GM18909 (cell line): ENCODE results near the gene SOWAHA.

Experiments
- ATAC-seq: cut with Tn5 transposase; IDR thresholded peaks from one replicate; pipeline ENCODE4 v1.9.1; 2021; ENCODE audit warnings: mild to moderate bottlenecking; ENCODE audit not compliant: unreplicated experiment, poor library complexity

The SOWAHA gene

DNA sequence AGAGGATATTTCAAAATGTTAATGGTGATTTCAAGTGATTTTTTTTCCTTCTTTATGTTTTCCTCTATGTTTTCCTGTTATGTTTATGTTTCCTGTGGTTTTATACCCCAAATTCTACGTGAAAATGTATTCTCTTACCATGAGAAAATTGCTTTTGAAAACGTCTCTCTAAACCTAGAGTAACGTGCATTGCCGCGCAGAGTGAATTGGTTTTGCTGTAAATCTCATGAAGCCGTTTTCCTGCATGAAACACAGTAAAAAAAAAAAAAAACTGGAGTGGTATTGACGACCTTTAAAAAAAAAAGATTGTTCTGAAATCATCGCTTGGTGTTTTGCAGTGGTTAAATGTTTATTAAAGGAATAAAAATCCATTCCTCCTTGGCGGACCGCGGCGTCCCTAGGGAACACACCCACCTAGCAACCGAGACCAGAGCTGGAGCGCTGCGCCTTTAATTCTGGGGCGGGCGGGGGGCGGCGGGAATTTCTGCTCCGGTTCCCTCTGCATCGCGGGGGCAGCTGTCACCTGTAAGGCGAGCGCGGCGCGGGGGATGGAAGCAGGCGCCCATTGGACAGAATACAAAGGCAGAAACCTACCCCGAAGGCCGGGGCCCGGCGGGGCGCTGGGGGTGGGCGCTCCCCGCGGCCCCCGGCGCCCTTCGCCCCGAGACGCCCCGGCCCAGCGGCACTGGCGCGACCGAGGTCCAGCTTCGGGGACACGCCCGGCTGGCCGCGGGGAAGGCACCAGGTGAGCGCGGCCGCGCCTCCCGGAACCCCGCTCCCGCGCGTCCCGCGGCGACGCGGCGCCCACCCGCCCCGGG is at the start of gene SOWAHA:
Gene SOWAHA, plus strand, starts transcription at position 522 of the 818 bp plus-strand sequence. CDS start 320 bp downstream, outside the sequence.
- no peak for ATAC-seq

GRCh38 chr5:132764051-132764450 is 49.1 kb upstream of the SOWAHA start:
- no peak for ATAC-seq

- ATAC-seq, result no peak
Measured at GRCh38 chr5:132764671-132765238, 48.3 kb upstream of the SOWAHA start.

GRCh38 chr5:132765311-132766019 is 47.6 kb upstream of the SOWAHA start:
- ATAC-seq, result no peak

GRCh38 chr5:132766020-132766805 is 46.9 kb upstream of the SOWAHA start:
- ATAC-seq, result no peak

- no peak for ATAC-seq
Measured at GRCh38 chr5:132766806-132767055, 46.4 kb upstream of the SOWAHA start.

GRCh38 chr5:132767150-132767549 is 46.0 kb upstream of the SOWAHA start:
- no peak for ATAC-seq

DNA sequence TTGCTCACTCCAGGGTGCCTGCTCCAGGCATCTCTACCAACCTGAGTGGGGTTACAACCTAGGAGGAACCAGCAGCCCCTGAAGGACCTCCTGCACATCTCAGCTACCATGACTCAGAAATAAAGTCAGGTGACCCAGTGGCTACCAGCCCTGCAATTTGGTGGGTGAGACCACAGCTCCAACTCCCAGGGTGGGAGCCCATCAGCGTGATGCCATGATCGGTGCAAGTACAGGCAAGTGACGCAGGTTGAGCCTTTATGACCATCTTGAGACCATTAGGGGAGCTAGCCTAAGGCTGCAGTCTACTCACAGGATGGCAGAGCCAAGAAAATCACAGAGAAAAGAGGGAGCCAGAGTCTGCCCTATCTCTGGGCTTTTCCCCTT is 44.6 kb upstream of the SOWAHA start:
- no peak for ATAC-seq

GRCh38 chr5:132770476-132771159 is 42.5 kb upstream of the SOWAHA start:
- ATAC-seq, result no peak

DNA sequence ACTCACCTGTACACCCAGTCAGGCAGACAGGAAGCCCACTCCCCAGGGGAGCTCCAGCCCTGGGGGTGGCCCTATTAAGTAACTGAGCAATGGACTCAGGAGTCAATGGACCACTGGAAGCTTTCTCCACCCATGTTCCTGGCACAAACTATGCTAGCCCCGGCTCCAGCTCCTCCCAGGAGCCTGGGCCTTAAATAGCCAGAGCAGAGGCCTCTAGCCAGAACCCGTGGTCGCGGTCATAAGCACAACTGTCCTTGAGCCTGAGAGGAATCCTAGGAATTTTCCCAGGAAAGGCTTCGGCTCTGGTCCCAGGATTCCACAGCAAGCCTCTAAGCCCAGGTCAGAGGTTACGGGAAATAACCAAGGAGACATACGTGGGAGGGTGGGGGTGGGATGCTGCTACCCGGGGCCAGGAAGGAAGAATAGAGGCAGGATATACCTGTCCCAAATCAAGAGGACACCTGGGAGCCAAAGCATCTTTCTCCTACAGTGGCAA is 41.6 kb upstream of the SOWAHA start:
- no peak for ATAC-seq

- no peak for ATAC-seq
Measured at GRCh38 chr5:132772291-132773070, 40.6 kb upstream of the SOWAHA start.

GRCh38 chr5:132773114-132773513 is 40.0 kb upstream of the SOWAHA start:
- ATAC-seq, result no peak

DNA sequence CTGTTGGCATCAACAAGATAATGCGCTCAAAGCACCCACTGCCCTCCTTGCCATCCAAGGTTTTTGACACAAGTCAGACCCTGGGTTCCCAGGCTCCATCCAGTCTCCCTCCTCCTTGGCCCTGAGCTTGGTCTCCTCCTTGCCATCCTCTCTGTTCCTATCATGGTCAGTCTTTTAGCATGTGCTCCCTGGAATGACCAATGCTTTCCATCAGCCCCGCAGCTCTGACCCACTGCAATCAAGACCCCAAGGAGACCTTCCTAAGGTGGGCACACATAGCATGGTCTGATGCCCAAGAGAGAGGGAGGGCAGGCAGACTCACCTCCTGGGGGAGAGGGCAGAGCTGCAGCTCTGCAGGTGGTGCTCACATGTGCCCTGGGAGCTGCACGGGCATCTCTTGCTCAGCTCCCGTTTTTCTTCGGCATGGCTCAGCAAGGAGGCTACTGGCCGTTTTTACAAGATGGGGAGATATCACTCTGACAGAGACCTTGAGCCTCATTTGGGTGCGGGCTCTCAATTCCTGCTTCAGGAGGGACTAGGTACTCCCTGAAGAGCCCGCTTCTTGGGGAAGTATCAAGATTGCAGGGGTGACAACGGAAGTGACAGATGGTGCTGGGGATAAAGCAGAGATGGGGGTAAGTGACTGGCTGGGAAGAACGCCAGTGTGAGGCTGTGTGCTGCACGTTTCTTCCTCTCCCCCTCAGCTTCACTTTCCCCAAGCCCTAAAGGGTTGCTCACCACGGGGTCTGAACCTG is 39.3 kb upstream of the SOWAHA start:
- ATAC-seq, result no peak

GRCh38 chr5:132774406-132774805 is 38.7 kb upstream of the SOWAHA start:
- ATAC-seq, result no peak

DNA sequence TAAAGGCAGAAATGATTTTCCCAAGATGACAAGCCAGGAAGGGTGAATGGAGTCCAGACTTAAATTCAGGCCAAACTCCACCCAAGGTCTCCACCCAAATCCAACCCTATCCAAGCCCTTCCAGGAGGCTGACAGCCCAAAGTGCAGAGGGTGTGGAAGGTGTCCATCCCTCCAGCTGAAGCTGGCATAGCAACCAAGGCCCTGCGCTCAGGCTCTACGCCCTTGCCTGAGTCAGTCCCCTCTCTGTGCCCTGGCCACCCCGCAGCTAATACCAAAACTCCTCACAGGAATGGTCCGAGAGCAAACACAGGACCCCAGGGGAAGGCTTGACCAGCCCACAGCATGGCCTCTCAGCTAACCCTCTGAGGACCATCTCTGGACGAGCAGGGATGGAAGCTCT is 38.2 kb upstream of the SOWAHA start:
- no peak for ATAC-seq

DNA sequence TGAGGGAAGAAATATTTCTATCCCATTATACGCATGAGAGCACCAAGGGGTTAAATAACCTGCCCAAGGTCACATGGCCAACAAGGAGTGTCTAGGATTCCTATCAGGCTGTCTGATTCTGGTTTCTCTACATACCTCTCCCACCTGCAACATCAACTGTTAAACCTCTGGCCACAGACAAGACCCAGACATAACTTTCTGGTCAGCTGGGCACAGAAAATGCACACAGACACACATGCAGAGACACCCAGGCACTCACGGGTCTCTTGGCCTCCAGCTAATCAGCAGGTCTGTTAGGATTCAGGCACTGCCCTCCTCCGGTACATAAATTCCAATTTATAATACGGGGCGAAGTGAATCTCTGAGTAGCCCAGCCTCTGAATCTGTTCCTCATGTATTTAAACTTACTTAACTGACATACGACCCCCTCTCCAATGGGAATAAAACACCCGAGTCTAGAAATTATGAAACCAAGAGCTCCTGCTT is 37.6 kb upstream of the SOWAHA start:
- no peak for ATAC-seq

DNA sequence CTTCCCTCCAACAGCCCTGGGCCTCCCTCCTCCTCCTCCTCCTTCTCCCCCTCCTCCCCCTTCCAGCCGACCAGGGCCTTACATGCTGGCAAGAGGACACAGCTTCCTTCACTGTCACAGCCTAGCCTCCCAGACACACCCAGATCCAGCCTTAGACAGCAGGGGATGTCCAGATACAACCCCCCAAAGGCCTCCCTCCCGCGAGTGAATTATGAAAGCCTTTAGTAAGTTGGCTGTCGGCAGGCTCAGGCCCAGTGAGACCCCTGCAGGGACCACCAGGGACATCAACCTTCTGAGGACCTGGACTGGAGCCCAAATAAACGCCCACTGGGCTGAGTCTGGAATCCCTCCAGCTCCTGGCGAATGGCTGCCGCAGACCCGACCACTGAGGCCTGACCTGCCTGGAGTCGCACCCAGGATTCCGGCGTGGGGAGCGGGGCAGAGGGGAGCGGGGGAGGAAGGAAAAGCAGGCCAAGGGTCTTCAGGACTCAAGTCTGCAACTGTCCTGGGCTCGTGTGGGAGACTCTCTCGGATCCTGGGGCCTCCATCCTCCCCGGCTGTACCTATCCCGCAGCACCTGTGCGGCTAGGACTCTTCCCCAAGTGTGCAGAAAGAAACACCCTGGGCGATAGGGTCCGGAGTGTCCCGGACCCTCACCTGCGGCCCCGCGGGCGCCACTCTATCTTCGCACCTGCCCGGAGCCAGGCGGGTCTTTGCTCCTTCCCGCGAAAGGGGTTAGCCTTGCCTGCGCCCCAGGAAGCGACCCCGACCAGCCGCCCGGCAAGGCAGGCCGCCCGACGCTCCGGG is 36.8 kb upstream of the SOWAHA start:
- ATAC-seq, result no peak

GRCh38 chr5:132776938-132777208 is 36.2 kb upstream of the SOWAHA start:
- no peak for ATAC-seq
